ENCODE measurements around the gene FAM149B1.

The FAM149B1 gene

GRCh38 chr10:73293461-73293860, 125.5 kb downstream of the FAM149B1 start:
- DNase-seq, result no peak

Measured in NCI-H345 (cell line).